SHP77 treated with DMSO at 0.1 percent for 48 hours (cell line): ENCODE measurements around the gene NDUFB5.
"Not testable (repeated sequence)": the region's sequence is repeated elsewhere in the genome, so short reads cannot be mapped to it uniquely, and the experiment has no call there.

Experiments
- DNase-seq: peaks from one replicate; lab custom pipeline; 2025; lab: John Stamatoyannopoulos, UW

Gene NDUFB5

GRCh38 chr3:179630753-179631451, 26.3 kb downstream of the NDUFB5 start:
- no peak for DNase-seq

GRCh38 chr3:179640469-179640868, 35.9 kb downstream of the NDUFB5 start:
- DNase-seq: no peak

GRCh38 chr3:179642871-179643270, 38.3 kb downstream of the NDUFB5 start:
- no peak for DNase-seq

- DNase-seq: not testable (repeated sequence)
Measured at GRCh38 chr3:179643837-179644236, 39.2 kb downstream of the NDUFB5 start.

GRCh38 chr3:179646177-179646576, 41.6 kb downstream of the NDUFB5 start:
- DNase-seq: no peak

GRCh38 chr3:179651687-179652446, 47.3 kb downstream of the NDUFB5 start:
- no peak for DNase-seq

GRCh38 chr3:179652447-179653095, 48.0 kb downstream of the NDUFB5 start, which contains the start of gene USP13:
USP13 (plus strand) TSS chr3:179653040; CDS start chr3:179653226, 186 bp downstream.
- peak; percentile 23 for DNase-seq

- peak; percentile 15 for DNase-seq
Measured at GRCh38 chr3:179653096-179653797, 48.7 kb downstream of the NDUFB5 start.

- DNase-seq: no peak
Measured at GRCh38 chr3:179655236-179655635, 50.6 kb downstream of the NDUFB5 start.

- no peak for DNase-seq
Measured at GRCh38 chr3:179658606-179659005, 54.0 kb downstream of the NDUFB5 start.

- DNase-seq: no peak
Measured at GRCh38 chr3:179660872-179661271, 56.3 kb downstream of the NDUFB5 start.

- DNase-seq: no peak
Measured at GRCh38 chr3:179661777-179662176, 57.2 kb downstream of the NDUFB5 start.

- no peak for DNase-seq
Measured at GRCh38 chr3:179663093-179663492, 58.5 kb downstream of the NDUFB5 start.

GRCh38 chr3:179666030-179666429, 61.4 kb downstream of the NDUFB5 start:
- no peak for DNase-seq

- no peak for DNase-seq
Measured at GRCh38 chr3:179666436-179667035, 61.9 kb downstream of the NDUFB5 start.

- DNase-seq: no peak
Measured at GRCh38 chr3:179668429-179668828, 63.8 kb downstream of the NDUFB5 start.

GRCh38 chr3:179670311-179670710, 65.7 kb downstream of the NDUFB5 start:
- no peak for DNase-seq

- DNase-seq: no peak
Measured at GRCh38 chr3:179671309-179671708, 66.7 kb downstream of the NDUFB5 start.

GRCh38 chr3:179671747-179672242, 67.2 kb downstream of the NDUFB5 start:
- no peak for DNase-seq

GRCh38 chr3:179672918-179673317, 68.3 kb downstream of the NDUFB5 start:
- DNase-seq: no peak

GRCh38 chr3:179673523-179673922, 68.9 kb downstream of the NDUFB5 start:
- no peak for DNase-seq

GRCh38 chr3:179676081-179676480, 71.5 kb downstream of the NDUFB5 start:
- no peak for DNase-seq
